PC-3 (cell line): ENCODE data around the gene NT5DC3. TPM values are rescaled to one million over a fixed set of nuclear protein-coding genes. Genes with fewer than 3 reads are reported as not detected.
A peak's percentile ranks its signal among the peaks of the same experiment; 100 is the strongest.

Experiments used
- ATAC-seq: fragments of 200-7000 bp; cut with Tn5 transposase; 2 replicates; pipeline ENCODE4 v1.9.1; 2020; ENCODE audit warnings: mild to moderate bottlenecking, moderate library complexity
- BruUV-seq: library from RNA; stranded (reverse); fragments of 400-500 nt; replicated peaks from 2 replicates; lab custom pipeline; 2021; lab: Mats Ljungman, UMichigan
- CTCF ChIA-PET: fragments of 300-600 bp; sonication (Branson Sonifier 250); formaldehyde crosslinking; loops from one replicate; lab custom pipeline; 2022; ENCODE audit warnings: antibody characterized with exemption; lab: Charles Lee
- POLR2A ChIA-PET: fragments of 300-600 bp; sonication (Branson Sonifier 250); formaldehyde crosslinking; loops from one replicate; lab custom pipeline; 2022; ENCODE audit warnings: antibody characterized with exemption; ENCODE audit not compliant: unreplicated experiment; lab: Charles Lee
- DNase-seq: peaks from one replicate; pipeline ENCODE4 v3.0.0-alpha.2; 2015
- H2AFZ ChIP-seq: fragments of 300-600 bp; sonication (generic); 2 replicates; pipeline ENCODE4 v1.6.0; 2016; ENCODE audit warnings: antibody characterized with exemption, low read length
- H3F3A ChIP-seq: fragments of 300-600 bp; sonication (generic); one replicate; pipeline ENCODE4 v1.6.0; 2017; ENCODE audit warnings: antibody characterized with exemption, low read length, control low read depth, mild to moderate bottlenecking; ENCODE audit not compliant: unreplicated experiment
- H3K27ac ChIP-seq: fragments of 300-600 bp; sonication (generic); 2 replicates; pipeline ENCODE4 v1.5.1; 2016; ENCODE audit warnings: mild to moderate bottlenecking, low read length
- H3K27me3 ChIP-seq: fragments of 300-600 bp; sonication (generic); 2 replicates; pipeline ENCODE4 v1.6.1; 2016; ENCODE audit warnings: low read length, mixed read lengths
- H3K36me3 ChIP-seq: fragments of 300-600 bp; sonication (generic); 2 replicates; pipeline ENCODE4 v1.6.1; 2016; ENCODE audit warnings: low read depth, mixed run types, low read length, mixed read lengths
- H3K4me1 ChIP-seq: fragments of 300-600 bp; sonication (generic); 2 replicates; pipeline ENCODE4 v1.5.1; 2016; ENCODE audit warnings: low read length; ENCODE audit not compliant: insufficient read depth
- H3K4me2 ChIP-seq: fragments of 300-600 bp; sonication (generic); 2 replicates; pipeline ENCODE4 v1.6.0; 2016; ENCODE audit warnings: low read length
- H3K4me3 ChIP-seq: fragments of 300-600 bp; sonication (generic); 2 replicates; pipeline ENCODE4 v1.5.1; 2016; ENCODE audit warnings: mild to moderate bottlenecking, low read length, mixed read lengths
- H3K79me2 ChIP-seq: fragments of 300-600 bp; sonication (generic); 2 replicates; pipeline ENCODE4 v1.6.1; 2017; ENCODE audit warnings: low read length, mixed read lengths
- H3K9ac ChIP-seq: fragments of 300-600 bp; sonication (generic); 2 replicates; pipeline ENCODE4 v1.6.0; 2016; ENCODE audit warnings: mild to moderate bottlenecking, low read length
- H3K9me2 ChIP-seq: fragments of 300-600 bp; sonication (generic); replicated peaks from 2 replicates; pipeline ENCODE4 v1.6.1; 2016; ENCODE audit warnings: mixed run types, low read length, mixed read lengths
- H3K9me3 ChIP-seq: fragments of 300-600 bp; sonication (generic); 2 replicates; pipeline ENCODE4 v1.6.1; 2016; ENCODE audit warnings: low read length, mixed read lengths
- H4K20me1 ChIP-seq: fragments of 300-600 bp; sonication (generic); 2 replicates; pipeline ENCODE4 v1.6.1; 2016; ENCODE audit warnings: low read length, mixed read lengths
- EZH2 ChIP-seq: fragments of 300-600 bp; sonication (generic); IDR thresholded peaks from one replicate; pipeline ENCODE4 v1.6.1; 2017; ENCODE audit warnings: antibody characterized with exemption, mild to moderate bottlenecking, low read length; ENCODE audit not compliant: unreplicated experiment
- EZH2phosphoT487 ChIP-seq: fragments of 300-600 bp; sonication (generic); IDR thresholded peaks from 2 replicates; pipeline ENCODE4 v1.6.1; 2018; ENCODE audit warnings: mild to moderate bottlenecking, antibody characterized with exemption, low read length, borderline replicate concordance
- intact Hi-C: fragments of 100-400 bp; cut with micrococcal nuclease; formaldehyde crosslinking; loops from 2 replicates; pipeline ENCODE4 v1.9.0; 2023
- total RNA-seq: library from RNA; depleted of rRNA; stranded (reverse); fragments of >200 nt; gene quantifications from 2 replicates; pipeline ENCODE4 v1.2.3, GENCODE V29; 2014
- TF ChIP-seq, protein P1 (sequence below): fragments of 300-600 bp; sonication (generic); conservative IDR thresholded peaks from 2 replicates; pipeline ENCODE4 v1.5.1; 2017; ENCODE audit warnings: antibody characterized with exemption, low read depth, mild to moderate bottlenecking, low read length

Gene NT5DC3
- total RNA-seq, 1 experiment from 2014 or later: 15.7 TPM

DNA sequence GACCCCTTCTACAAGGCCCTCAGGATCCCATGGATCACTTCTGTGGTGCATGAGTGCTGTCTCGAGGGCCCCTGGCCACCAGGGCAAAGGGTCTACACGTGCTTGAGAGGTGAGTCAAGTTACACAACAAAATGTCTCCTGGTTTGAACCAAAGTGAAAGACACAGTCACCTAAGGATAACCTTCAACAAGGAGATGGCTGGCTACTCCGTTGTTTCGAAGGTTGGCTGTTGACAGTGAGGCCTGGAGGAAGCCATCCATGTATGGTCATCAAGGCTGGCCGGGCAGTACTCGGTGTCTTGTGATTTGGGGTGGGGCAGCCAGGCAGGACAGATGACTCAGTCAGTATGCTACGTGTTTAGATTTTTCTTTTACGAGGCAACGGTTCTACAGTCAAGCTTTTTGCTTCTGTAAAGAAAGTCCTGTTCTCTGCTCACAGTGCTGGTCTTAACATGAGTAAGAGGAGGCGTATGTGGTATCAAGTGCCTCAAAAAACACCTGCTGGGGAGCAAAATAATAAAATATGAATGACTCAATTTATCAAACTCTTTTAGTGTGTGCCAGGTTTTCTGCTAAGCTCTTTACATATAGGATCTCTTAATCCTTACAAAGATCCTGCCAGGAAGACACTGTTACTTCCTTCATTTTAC, 18.0 kb upstream of the NT5DC3 start:
- DNase-seq (peak; percentile 99), ATAC-seq (peak; percentile 95)
- Histone ChIP-seq H3K9me3 (no peaks in the 10 kb centered on the region), H3K27me3 (no peaks in the 10 kb centered on the region), H3K79me2 (no peaks in the 10 kb centered on the region), H3K4me2 (peak overlapping the region; percentile 73), H3F3A (peaks cover 10% of the 10 kb centered on the region), H3K36me3 (no peaks in the 10 kb centered on the region), H3K9me2 (no peaks in the 10 kb centered on the region), H2AFZ (peak overlapping the region; percentile 75), H3K9ac (peak overlapping the region; percentile 42), H3K27ac (peak overlapping the region; percentile 88), H3K4me3 (peak overlapping the region; percentile 7; the same call in 1 of the 2 replicates), H3K4me1 (peaks cover 43% of the 10 kb centered on the region), H4K20me1 (no peaks in the 10 kb centered on the region)
- no peak for TF ChIP-seq EZH2phosphoT487
- TF ChIP-seq, protein P1, sequence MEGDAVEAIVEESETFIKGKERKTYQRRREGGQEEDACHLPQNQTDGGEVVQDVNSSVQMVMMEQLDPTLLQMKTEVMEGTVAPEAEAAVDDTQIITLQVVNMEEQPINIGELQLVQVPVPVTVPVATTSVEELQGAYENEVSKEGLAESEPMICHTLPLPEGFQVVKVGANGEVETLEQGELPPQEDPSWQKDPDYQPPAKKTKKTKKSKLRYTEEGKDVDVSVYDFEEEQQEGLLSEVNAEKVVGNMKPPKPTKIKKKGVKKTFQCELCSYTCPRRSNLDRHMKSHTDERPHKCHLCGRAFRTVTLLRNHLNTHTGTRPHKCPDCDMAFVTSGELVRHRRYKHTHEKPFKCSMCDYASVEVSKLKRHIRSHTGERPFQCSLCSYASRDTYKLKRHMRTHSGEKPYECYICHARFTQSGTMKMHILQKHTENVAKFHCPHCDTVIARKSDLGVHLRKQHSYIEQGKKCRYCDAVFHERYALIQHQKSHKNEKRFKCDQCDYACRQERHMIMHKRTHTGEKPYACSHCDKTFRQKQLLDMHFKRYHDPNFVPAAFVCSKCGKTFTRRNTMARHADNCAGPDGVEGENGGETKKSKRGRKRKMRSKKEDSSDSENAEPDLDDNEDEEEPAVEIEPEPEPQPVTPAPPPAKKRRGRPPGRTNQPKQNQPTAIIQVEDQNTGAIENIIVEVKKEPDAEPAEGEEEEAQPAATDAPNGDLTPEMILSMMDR: no peak
- no peak for TF ChIP-seq EZH2
- ChIA-PET CTCF (interaction anchor here (1.0 kb wide), 1 partner anchor 88 kb away, joined by 3 read pairs; no protein-coding TSS in a partner anchor), POLR2A (interaction anchor here (1.0 to 1.2 kb wide), 2 partner anchors 18 to 71 kb away, joined by 3 to 9 read pairs; partner anchors contain the start of genes HSP90B1 and NT5DC3)
- intact Hi-C loops: loop anchor here (1.0 to 5.0 kb wide), 3 partner anchors 18 to 232 kb away; partner anchors contain the start of gene NT5DC3
- BruUV-seq: no TSS peak

DNA sequence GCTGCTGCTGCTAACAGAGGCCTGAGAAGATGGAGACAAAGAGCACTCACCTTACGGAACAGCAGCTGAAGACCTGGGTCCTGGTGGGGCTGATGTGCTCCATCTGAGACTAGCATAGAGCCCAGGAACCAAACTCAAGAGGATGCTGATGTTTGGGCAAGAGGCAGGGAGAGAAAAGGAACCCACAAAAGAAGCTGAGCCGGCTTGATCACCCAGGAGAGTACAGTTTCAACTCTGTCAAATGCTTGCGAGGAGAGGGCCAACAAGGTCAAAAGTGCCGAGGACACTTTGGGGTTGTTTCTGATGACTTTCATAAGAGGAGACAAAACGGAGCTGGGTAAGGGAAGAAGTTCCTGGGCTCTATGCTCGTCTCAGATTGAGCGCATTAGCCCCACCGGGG, 17.3 kb upstream of the NT5DC3 start:
- H3K27ac ChIP-seq: peak overlapping the region; percentile 88
- TF ChIP-seq, protein P1: no peak
- TF ChIP-seq EZH2phosphoT487 (no peak), EZH2 (no peak)
- no peaks in the 10 kb centered on the region for H3K27me3 ChIP-seq
- no peaks in the 10 kb centered on the region for H3K9me3 ChIP-seq
- POLR2A ChIA-PET: no interaction called here
- DNase-seq (no peak), ATAC-seq (no peak)
- H3K4me2 ChIP-seq: no peak overlapping the region
- no peaks in the 10 kb centered on the region for H3K9me2 ChIP-seq
- H3F3A ChIP-seq: peaks cover 10% of the 10 kb centered on the region
- H2AFZ ChIP-seq: no peak overlapping the region
- no peak overlapping the region for H3K4me3 ChIP-seq
- CTCF ChIA-PET: no interaction called here
- BruUV-seq: no TSS peak
- peaks cover 43% of the 10 kb centered on the region for H3K4me1 ChIP-seq
- no peaks in the 10 kb centered on the region for H3K36me3 ChIP-seq
- intact Hi-C loops: loop anchor here (5.0 kb wide), 1 partner anchor 231 kb away; no protein-coding TSS in a partner anchor
- H3K79me2 ChIP-seq: no peaks in the 10 kb centered on the region
- peak overlapping the region; percentile 42; the same call in 1 of the 2 replicates for H3K9ac ChIP-seq
- H4K20me1 ChIP-seq: no peaks in the 10 kb centered on the region

DNA sequence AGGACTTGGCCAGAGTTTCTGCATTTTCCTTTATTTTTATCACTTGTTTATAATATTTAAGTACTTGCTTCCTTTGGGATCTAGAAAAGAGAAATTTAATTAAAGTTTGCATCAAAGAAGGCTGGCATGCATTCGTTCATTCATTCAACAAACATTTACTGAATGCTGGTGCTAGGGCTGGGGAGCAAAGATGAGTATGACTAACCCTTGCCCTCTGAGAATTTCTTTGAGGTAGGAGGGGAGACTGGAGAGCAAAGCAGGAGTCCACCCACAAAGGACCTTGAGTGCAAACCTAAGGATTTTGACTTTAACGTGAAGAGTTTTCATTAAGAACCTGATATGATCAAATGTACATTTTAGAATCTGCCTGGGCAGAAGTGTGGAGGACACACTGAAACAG, 16.1 kb upstream of the NT5DC3 start:
- no peaks in the 10 kb centered on the region for H3K36me3 ChIP-seq
- TF ChIP-seq, protein P1: no peak
- TF ChIP-seq EZH2phosphoT487 (no peak), EZH2 (no peak)
- BruUV-seq: no TSS peak
- H4K20me1 ChIP-seq: no peaks in the 10 kb centered on the region
- peaks cover 50% of the 10 kb centered on the region for H3K4me1 ChIP-seq
- ChIA-PET POLR2A (no interaction called here), CTCF (no interaction called here)
- no peak overlapping the region for H3K9ac ChIP-seq
- DNase-seq (no peak), ATAC-seq (no peak)
- no peak overlapping the region for H3K4me2 ChIP-seq
- H3K27ac ChIP-seq: no peak overlapping the region
- peaks cover 10% of the 10 kb centered on the region for H3F3A ChIP-seq
- H3K9me3 ChIP-seq: no peaks in the 10 kb centered on the region
- no peak overlapping the region for H2AFZ ChIP-seq
- H3K27me3 ChIP-seq: no peaks in the 10 kb centered on the region
- intact Hi-C loops: loop anchor here (5.0 kb wide), 1 partner anchor 230 kb away; no protein-coding TSS in a partner anchor
- H3K79me2 ChIP-seq: no peaks in the 10 kb centered on the region
- H3K4me3 ChIP-seq: no peak overlapping the region
- H3K9me2 ChIP-seq: no peaks in the 10 kb centered on the region
